Loucy (cell line): ENCODE measurements around the gene IFT88.

Experiments used
- EZH2phosphoT487 ChIP-seq: fragments of 200-600 bp; IDR thresholded peaks from 2 replicates; pipeline ENCODE4 v1.6.1; 2018; ENCODE audit warnings: antibody characterized with exemption, mild to moderate bottlenecking, moderate library complexity, borderline replicate concordance
- TF ChIP-seq, protein P1 (sequence below): fragments of 200-600 bp; sonication (generic); conservative IDR thresholded peaks from 2 replicates; pipeline ENCODE4 v1.5.1; 2014; ENCODE audit warnings: mild to moderate bottlenecking, antibody characterized with exemption, low read length

DNA sequence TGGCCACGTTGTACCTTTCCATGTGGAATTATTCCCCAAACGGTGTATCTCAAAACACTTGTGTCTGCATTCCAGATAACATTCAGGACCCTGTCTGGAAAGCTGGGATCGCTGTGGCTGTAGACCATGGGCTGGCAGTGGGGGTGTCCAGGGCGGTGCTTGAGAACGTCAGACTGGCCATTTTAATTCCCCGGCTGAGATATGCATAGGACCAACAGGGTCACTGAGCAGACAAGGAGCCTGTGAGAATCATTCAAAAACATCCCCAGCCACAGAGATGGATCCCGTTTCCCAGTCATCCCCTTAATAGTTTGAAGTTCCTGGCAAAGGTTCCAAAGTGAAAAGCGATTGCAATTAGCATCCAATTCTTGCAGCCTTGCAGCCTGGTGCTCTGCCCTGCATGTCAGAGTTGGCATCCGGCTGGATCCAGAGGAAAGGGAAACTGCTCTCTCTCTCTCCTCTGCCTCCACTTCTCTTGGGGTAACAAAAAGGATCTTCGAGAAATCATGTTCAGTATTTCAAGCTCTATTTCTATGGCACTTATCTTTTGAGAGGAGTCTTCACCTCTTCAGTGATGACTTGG is 41.6 kb downstream of the IFT88 start:
- TF ChIP-seq, protein P1, sequence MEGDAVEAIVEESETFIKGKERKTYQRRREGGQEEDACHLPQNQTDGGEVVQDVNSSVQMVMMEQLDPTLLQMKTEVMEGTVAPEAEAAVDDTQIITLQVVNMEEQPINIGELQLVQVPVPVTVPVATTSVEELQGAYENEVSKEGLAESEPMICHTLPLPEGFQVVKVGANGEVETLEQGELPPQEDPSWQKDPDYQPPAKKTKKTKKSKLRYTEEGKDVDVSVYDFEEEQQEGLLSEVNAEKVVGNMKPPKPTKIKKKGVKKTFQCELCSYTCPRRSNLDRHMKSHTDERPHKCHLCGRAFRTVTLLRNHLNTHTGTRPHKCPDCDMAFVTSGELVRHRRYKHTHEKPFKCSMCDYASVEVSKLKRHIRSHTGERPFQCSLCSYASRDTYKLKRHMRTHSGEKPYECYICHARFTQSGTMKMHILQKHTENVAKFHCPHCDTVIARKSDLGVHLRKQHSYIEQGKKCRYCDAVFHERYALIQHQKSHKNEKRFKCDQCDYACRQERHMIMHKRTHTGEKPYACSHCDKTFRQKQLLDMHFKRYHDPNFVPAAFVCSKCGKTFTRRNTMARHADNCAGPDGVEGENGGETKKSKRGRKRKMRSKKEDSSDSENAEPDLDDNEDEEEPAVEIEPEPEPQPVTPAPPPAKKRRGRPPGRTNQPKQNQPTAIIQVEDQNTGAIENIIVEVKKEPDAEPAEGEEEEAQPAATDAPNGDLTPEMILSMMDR: no peak
- no peak for TF ChIP-seq EZH2phosphoT487
